ENCODE data around the gene NUFIP1.
"Not testable (repeated sequence)": the region's sequence is repeated elsewhere in the genome, so short reads cannot be mapped to it uniquely, and the experiment has no call there.

NUFIP1 gene

GRCh38 chr13:44952671-44953070 lies 36.6 kb downstream of the NUFIP1 start:
- ATAC-seq (replicated peaks) (no peak), DNase-seq (no peak)
- Mint-ChIP-seq H3K4me1 (ENCODE audit: low read depth in 2 of 2) (peaks cover 0 to 7% of the 10 kb centered on the region in 2 donors), H3K27ac (no peak overlapping the region), H3K36me3 (ENCODE audit: insufficient read depth) (peaks cover 9% of the 10 kb centered on the region), H3K4me3 (no peak overlapping the region), H3K27me3 (no peaks in the 10 kb centered on the region), H3K9me3 (no peaks in the 10 kb centered on the region)

GRCh38 chr13:44951184-44951583 lies 38.1 kb downstream of the NUFIP1 start:
- Mint-ChIP-seq H3K9me3 (no peaks in the 10 kb centered on the region), H3K36me3 (ENCODE audit: insufficient read depth) (peaks cover 4% of the 10 kb centered on the region), H3K27me3 (no peaks in the 10 kb centered on the region), H3K4me1 (ENCODE audit: low read depth in 2 of 2) (peaks cover 0 to 7% of the 10 kb centered on the region in 2 donors), H3K27ac (peak overlapping the region in 1 of 2 donors; percentile 36), H3K4me3 (no peak overlapping the region)
- no peak for DNase-seq
- no peak for ATAC-seq (replicated peaks)

- H3K9me3 Mint-ChIP-seq; ATAC-seq (replicated peaks); DNase-seq; H3K4me1 Mint-ChIP-seq (ENCODE audit: low read depth in 2 of 2); H3K27ac Mint-ChIP-seq; H3K4me3 Mint-ChIP-seq; H3K27me3 Mint-ChIP-seq: not testable (repeated sequence)
- peaks cover 22% of the 10 kb centered on the region for H3K36me3 Mint-ChIP-seq (ENCODE audit: insufficient read depth)
Observed at GRCh38 chr13:44943411-44943810, 45.9 kb downstream of the NUFIP1 start.

GRCh38 chr13:44938854-44939253 lies 50.4 kb downstream of the NUFIP1 start:
- H3K27me3 Mint-ChIP-seq = no peaks in the 10 kb centered on the region
- H3K27ac Mint-ChIP-seq = peak overlapping the region; percentile 1 to 67
- ATAC-seq (replicated peaks) (no peak), DNase-seq (no peak)
- H3K9me3 Mint-ChIP-seq = no peaks in the 10 kb centered on the region
- H3K36me3 Mint-ChIP-seq (ENCODE audit: insufficient read depth) = peaks cover 18% of the 10 kb centered on the region
- H3K4me3 Mint-ChIP-seq = no peak overlapping the region
- H3K4me1 Mint-ChIP-seq (ENCODE audit: low read depth in 2 of 2) = no peaks in the 10 kb centered on the region

- Mint-ChIP-seq H3K27me3 (peaks cover 9 to 19% of the 10 kb centered on the region in 2 donors), H3K4me3 (no peak overlapping the region), H3K36me3 (ENCODE audit: insufficient read depth) (no peaks in the 10 kb centered on the region), H3K4me1 (ENCODE audit: low read depth in 2 of 2) (no peaks in the 10 kb centered on the region), H3K9me3 (no peaks in the 10 kb centered on the region), H3K27ac (no peak overlapping the region)
- no peak for ATAC-seq (replicated peaks)
- DNase-seq = no peak
Observed at GRCh38 chr13:44936246-44936645, 53.0 kb downstream of the NUFIP1 start.

- DNase-seq (no peak), ATAC-seq (replicated peaks) (no peak)
- H3K27ac Mint-ChIP-seq = no peak overlapping the region
- H3K4me3 Mint-ChIP-seq = no peak overlapping the region
- H3K27me3 Mint-ChIP-seq = peaks cover 18 to 30% of the 10 kb centered on the region in 2 donors
- no peaks in the 10 kb centered on the region for H3K9me3 Mint-ChIP-seq
- no peaks in the 10 kb centered on the region for H3K4me1 Mint-ChIP-seq (ENCODE audit: low read depth in 2 of 2)
- H3K36me3 Mint-ChIP-seq (ENCODE audit: insufficient read depth) = no peaks in the 10 kb centered on the region
Observed at GRCh38 chr13:44934724-44935123, 54.5 kb downstream of the NUFIP1 start.

GRCh38 chr13:44932850-44933251 lies 56.4 kb downstream of the NUFIP1 start:
- no peaks in the 10 kb centered on the region for H3K9me3 Mint-ChIP-seq
- H3K36me3 Mint-ChIP-seq (ENCODE audit: insufficient read depth) = no peaks in the 10 kb centered on the region
- H3K4me1 Mint-ChIP-seq (ENCODE audit: low read depth in 2 of 2) = no peaks in the 10 kb centered on the region
- no peak for ATAC-seq (replicated peaks)
- no peak overlapping the region for H3K4me3 Mint-ChIP-seq
- no peak for DNase-seq
- no peak overlapping the region for H3K27ac Mint-ChIP-seq
- peaks cover 19 to 32% of the 10 kb centered on the region in 2 donors for H3K27me3 Mint-ChIP-seq

- no peaks in the 10 kb centered on the region for H3K36me3 Mint-ChIP-seq (ENCODE audit: insufficient read depth)
- H3K27me3 Mint-ChIP-seq = peaks cover 24 to 37% of the 10 kb centered on the region in 2 donors
- no peaks in the 10 kb centered on the region for H3K4me1 Mint-ChIP-seq (ENCODE audit: low read depth in 2 of 2)
- no peak overlapping the region for H3K4me3 Mint-ChIP-seq
- ATAC-seq (replicated peaks) (no peak), DNase-seq (no peak)
- no peaks in the 10 kb centered on the region for H3K9me3 Mint-ChIP-seq
- H3K27ac Mint-ChIP-seq = no peak overlapping the region
Observed at GRCh38 chr13:44932171-44932849, 57.0 kb downstream of the NUFIP1 start.

GRCh38 chr13:44930963-44931623 lies 58.2 kb downstream of the NUFIP1 start:
- DNase-seq (no peak), ATAC-seq (replicated peaks) (no peak)
- H3K27ac Mint-ChIP-seq = peak overlapping the region in 1 of 2 donors; percentile 23
- H3K9me3 Mint-ChIP-seq = no peaks in the 10 kb centered on the region
- no peaks in the 10 kb centered on the region for H3K4me1 Mint-ChIP-seq (ENCODE audit: low read depth in 2 of 2)
- peaks cover 37 to 46% of the 10 kb centered on the region in 2 donors for H3K27me3 Mint-ChIP-seq
- H3K4me3 Mint-ChIP-seq = no peak overlapping the region
- no peaks in the 10 kb centered on the region for H3K36me3 Mint-ChIP-seq (ENCODE audit: insufficient read depth)

- no peak for ATAC-seq (replicated peaks)
- H3K4me1 Mint-ChIP-seq (ENCODE audit: low read depth in 2 of 2) = no peaks in the 10 kb centered on the region
- no peaks in the 10 kb centered on the region for H3K9me3 Mint-ChIP-seq
- no peaks in the 10 kb centered on the region for H3K36me3 Mint-ChIP-seq (ENCODE audit: insufficient read depth)
- H3K27ac Mint-ChIP-seq = no peak overlapping the region
- no peak for DNase-seq
- H3K4me3 Mint-ChIP-seq = no peak overlapping the region
- H3K27me3 Mint-ChIP-seq = peaks cover 45 to 54% of the 10 kb centered on the region in 2 donors
Observed at GRCh38 chr13:44930280-44930679, 59.0 kb downstream of the NUFIP1 start.

- Mint-ChIP-seq H3K27me3 (peaks cover 51 to 60% of the 10 kb centered on the region in 2 donors), H3K36me3 (ENCODE audit: insufficient read depth) (no peaks in the 10 kb centered on the region), H3K4me3 (no peak overlapping the region), H3K27ac (no peak overlapping the region), H3K4me1 (ENCODE audit: low read depth in 2 of 2) (no peaks in the 10 kb centered on the region), H3K9me3 (no peaks in the 10 kb centered on the region)
- ATAC-seq (replicated peaks) (no peak), DNase-seq (no peak)
Observed at GRCh38 chr13:44929692-44930091, 59.6 kb downstream of the NUFIP1 start.

- Mint-ChIP-seq H3K4me1 (ENCODE audit: low read depth in 2 of 2) (no peaks in the 10 kb centered on the region), H3K9me3 (no peaks in the 10 kb centered on the region), H3K27ac (no peak overlapping the region), H3K36me3 (ENCODE audit: insufficient read depth) (no peaks in the 10 kb centered on the region), H3K4me3 (no peak overlapping the region), H3K27me3 (peaks cover 60 to 62% of the 10 kb centered on the region in 2 donors)
- DNase-seq (no peak), ATAC-seq (replicated peaks) (no peak)
Observed at GRCh38 chr13:44927968-44928367, 61.3 kb downstream of the NUFIP1 start.

GRCh38 chr13:44921931-44922758 lies 67.1 kb downstream of the NUFIP1 start:
- Mint-ChIP-seq H3K36me3 (ENCODE audit: insufficient read depth) (no peaks in the 10 kb centered on the region), H3K4me3 (no peak overlapping the region), H3K27ac (no peak overlapping the region), H3K27me3 (peaks cover 23 to 40% of the 10 kb centered on the region in 2 donors), H3K9me3 (no peaks in the 10 kb centered on the region), H3K4me1 (ENCODE audit: low read depth in 2 of 2) (no peaks in the 10 kb centered on the region)
- no peak for ATAC-seq (replicated peaks)
- no peak for DNase-seq
